H9 (cell line): Measurements from ENCODE around the gene RPS10. TPM values are rescaled to one million over a fixed set of nuclear protein-coding genes. Genes with fewer than 3 reads are reported as not detected.

ENCODE experiments used
- DNase-seq: peaks from one replicate; pipeline ENCODE4 v3.0.0-alpha.2; 2017
- H2AFZ ChIP-seq: one replicate; pipeline ENCODE4 v1.6.1; 2013; ENCODE audit warnings: mild to moderate bottlenecking, low read length, control low read depth, moderate library complexity
- H2AK5ac ChIP-seq: 2 replicates; pipeline ENCODE4 v1.6.1; 2013; ENCODE audit warnings: low read length, control low read depth, mixed read lengths; ENCODE audit not compliant: insufficient read length
- H2BK120ac ChIP-seq: one replicate; pipeline ENCODE4 v1.6.1; 2013; ENCODE audit warnings: low read depth, mild to moderate bottlenecking, low read length, control low read depth, inconsistent platforms; ENCODE audit not compliant: poor library complexity, severe bottlenecking
- H2BK12ac ChIP-seq: 2 replicates; pipeline ENCODE4 v1.6.1; 2013; ENCODE audit warnings: low read length, control low read depth, mixed read lengths, low read depth; ENCODE audit not compliant: insufficient read length
- H2BK15ac ChIP-seq: 2 replicates; pipeline ENCODE4 v1.6.1; 2013; ENCODE audit warnings: low read depth, low read length, control low read depth
- H2BK20ac ChIP-seq: one replicate; pipeline ENCODE4 v1.6.1; 2013; ENCODE audit warnings: low read depth, mild to moderate bottlenecking, low read length, control low read depth, inconsistent platforms; ENCODE audit not compliant: poor library complexity, severe bottlenecking
- H2BK5ac ChIP-seq: 2 replicates; pipeline ENCODE4 v1.6.1; 2013; ENCODE audit warnings: low read length, control low read depth, mixed read lengths; ENCODE audit not compliant: insufficient read length
- H3K14ac ChIP-seq: 2 replicates; pipeline ENCODE4 v1.6.1; 2013; ENCODE audit warnings: low read length, control low read depth; ENCODE audit not compliant: insufficient read depth
- H3K18ac ChIP-seq: 2 replicates; pipeline ENCODE4 v1.6.1; 2013; ENCODE audit warnings: low read depth, mild to moderate bottlenecking, mixed read lengths, low read length, control low read depth; ENCODE audit not compliant: insufficient read length
- H3K23ac ChIP-seq: 2 replicates; pipeline ENCODE4 v1.6.1; 2013; ENCODE audit warnings: low read length, control low read depth, mixed read lengths, low read depth; ENCODE audit not compliant: insufficient read length
- H3K23me2 ChIP-seq: 2 replicates; pipeline ENCODE4 v1.6.1; 2013; ENCODE audit warnings: low read depth, mild to moderate bottlenecking, mixed read lengths, low read length, control low read depth; ENCODE audit not compliant: insufficient read length, poor library complexity, severe bottlenecking
- H3K27ac ChIP-seq: 2 replicates; pipeline ENCODE4 v1.5.1; 2013; ENCODE audit warnings: low read length, control low read depth, mixed read lengths, low read depth; ENCODE audit not compliant: insufficient read length
- H3K27me3 ChIP-seq: 2 replicates; pipeline ENCODE4 v1.6.1; 2013; ENCODE audit warnings: low read length, control low read depth, inconsistent platforms; ENCODE audit not compliant: insufficient read depth
- H3K4ac ChIP-seq: 2 replicates; pipeline ENCODE4 v1.6.1; 2013; ENCODE audit warnings: low read depth, mild to moderate bottlenecking, control low read depth, inconsistent platforms, low read length, moderate library complexity
- H3K4me1 ChIP-seq: 2 replicates; pipeline ENCODE4 v1.6.1; 2013; ENCODE audit warnings: low read length, control low read depth, inconsistent platforms; ENCODE audit not compliant: insufficient read depth
- H3K4me2 ChIP-seq: 2 replicates; pipeline ENCODE4 v1.6.1; 2013; ENCODE audit warnings: low read length, control low read depth, mixed read lengths; ENCODE audit not compliant: insufficient read length, insufficient read depth
- H3K56ac ChIP-seq: 2 replicates; pipeline ENCODE4 v1.6.1; 2013; ENCODE audit warnings: low read depth, mild to moderate bottlenecking, mixed read lengths, low read length, control low read depth; ENCODE audit not compliant: insufficient read length
- H3K79me1 ChIP-seq: 2 replicates; pipeline ENCODE4 v1.6.1; 2013; ENCODE audit warnings: low read depth, mild to moderate bottlenecking, moderate library complexity, low read length, control low read depth, inconsistent platforms; ENCODE audit not compliant: insufficient read depth, poor library complexity, severe bottlenecking
- H3K79me2 ChIP-seq: 2 replicates; pipeline ENCODE4 v1.6.1; 2013; ENCODE audit warnings: low read length, control low read depth, inconsistent platforms; ENCODE audit not compliant: insufficient read depth
- H3K9ac ChIP-seq: 2 replicates; pipeline ENCODE4 v1.6.1; 2013; ENCODE audit warnings: low read length, control low read depth, mixed read lengths; ENCODE audit not compliant: insufficient read length; ENCODE audit errors: extremely low read depth
- H3K9me3 ChIP-seq: one replicate; pipeline ENCODE4 v1.6.1; 2013; ENCODE audit warnings: low read depth, low read length, inconsistent platforms; ENCODE audit not compliant: control insufficient read depth
- H3T11ph ChIP-seq: one replicate; pipeline ENCODE4 v1.6.1; 2013; ENCODE audit warnings: mild to moderate bottlenecking, low read length, control low read depth, inconsistent platforms
- H4K20me1 ChIP-seq: one replicate; pipeline ENCODE4 v1.6.1; 2013; ENCODE audit not compliant: control insufficient read depth, insufficient read length, insufficient read depth
- H4K5ac ChIP-seq: 2 replicates; pipeline ENCODE4 v1.6.1; 2013; ENCODE audit warnings: low read depth, mild to moderate bottlenecking, mixed read lengths, low read length, control low read depth; ENCODE audit not compliant: insufficient read length
- H4K8ac ChIP-seq: replicated peaks from 2 replicates; pipeline ENCODE4 v1.6.1; 2013; ENCODE audit warnings: low read length, control low read depth, mixed read lengths, low read depth; ENCODE audit not compliant: insufficient read length
- H4K91ac ChIP-seq: 2 replicates; pipeline ENCODE4 v1.6.1; 2013; ENCODE audit warnings: low read depth, mild to moderate bottlenecking, moderate library complexity, mixed read lengths, low read length, control low read depth; ENCODE audit not compliant: insufficient read length
- H3K27ac Mint-ChIP-seq, 3 experiments: 2 replicates in 2 of 3; 3 replicates in 1 of 3; pipeline ENCODE4 v1.8.0; 2020 to 2021; ENCODE audit warnings: mixed read lengths in 3 of 3, mild to moderate bottlenecking in 1 of 3, moderate library complexity in 1 of 3
- H3K27me3 Mint-ChIP-seq: 2 replicates; pipeline ENCODE4 v1.8.0; 2021; ENCODE audit warnings: low read depth, mild to moderate bottlenecking, moderate library complexity, mixed read lengths
- H3K36me3 Mint-ChIP-seq, 3 experiments: 2 replicates in 2 of 3; 3 replicates in 1 of 3; pipeline ENCODE4 v1.8.0; 2020 to 2021; ENCODE audit warnings: low read depth in 3 of 3, mixed read lengths in 3 of 3; ENCODE audit not compliant: insufficient read depth in 1 of 3
- H3K4me1 Mint-ChIP-seq, 2 experiments: 2 replicates each; pipeline ENCODE4 v1.8.0; 2020; ENCODE audit warnings: mixed read lengths in 2 of 2
- H3K4me3 Mint-ChIP-seq, 2 experiments: 2 replicates in 1 of 2; 3 replicates in 1 of 2; pipeline ENCODE4 v1.8.0; 2020 to 2021; ENCODE audit warnings: mild to moderate bottlenecking in 2 of 2, mixed read lengths in 2 of 2, moderate library complexity in 1 of 2
- H3K9me3 Mint-ChIP-seq, 2 experiments: 2 replicates in 1 of 2; 3 replicates in 1 of 2; pipeline ENCODE4 v1.8.0; 2020; ENCODE audit warnings: mild to moderate bottlenecking in 2 of 2, mixed read lengths in 2 of 2, moderate library complexity in 1 of 2
- WGBS: extraction: QIAGEN DNeasy Blood & Tissue Kit; methylation state at CpG from one replicate; pipeline ENCODE4 v1.1.7; 2013; ENCODE audit warnings: missing lambda C conversion rate, low lambda C conversion rate, mixed read lengths; ENCODE audit not compliant: insufficient read length; ENCODE audit errors: extremely low coverage; 5-methylcytosine and 5-hydroxymethylcytosine counted together
- total RNA-seq: library from RNA; stranded (reverse); gene quantifications from 2 replicates; pipeline ENCODE4 v1.2.1, GENCODE V29; 2021
- TF ChIP-seq, protein P1 (sequence below): fragments of 200-600 bp; sonication (generic); conservative IDR thresholded peaks from 3 replicates; pipeline ENCODE4 v1.8.0; 2021; ENCODE audit warnings: antibody characterized with exemption, mild to moderate bottlenecking

Gene RPS10
- total RNA-seq, 1 experiment from 2014 or later = 2,330 TPM

GRCh38 chr6:34435916-34436315, 10.0 kb upstream of the RPS10 start:
- H3K4me1 ChIP-seq = no peaks in the 10 kb centered on the region
- H3K4ac ChIP-seq = no peak overlapping the region
- peaks cover 31 to 34% of the 10 kb centered on the region in 2 experiments for H3K9me3 Mint-ChIP-seq

More at GRCh38 chr6:34435916-34436315, 10.0 kb upstream of the RPS10 start:
- H3K4me2 ChIP-seq = no peak overlapping the region
- H2AFZ ChIP-seq = no peak overlapping the region
- TF ChIP-seq, protein P1, sequence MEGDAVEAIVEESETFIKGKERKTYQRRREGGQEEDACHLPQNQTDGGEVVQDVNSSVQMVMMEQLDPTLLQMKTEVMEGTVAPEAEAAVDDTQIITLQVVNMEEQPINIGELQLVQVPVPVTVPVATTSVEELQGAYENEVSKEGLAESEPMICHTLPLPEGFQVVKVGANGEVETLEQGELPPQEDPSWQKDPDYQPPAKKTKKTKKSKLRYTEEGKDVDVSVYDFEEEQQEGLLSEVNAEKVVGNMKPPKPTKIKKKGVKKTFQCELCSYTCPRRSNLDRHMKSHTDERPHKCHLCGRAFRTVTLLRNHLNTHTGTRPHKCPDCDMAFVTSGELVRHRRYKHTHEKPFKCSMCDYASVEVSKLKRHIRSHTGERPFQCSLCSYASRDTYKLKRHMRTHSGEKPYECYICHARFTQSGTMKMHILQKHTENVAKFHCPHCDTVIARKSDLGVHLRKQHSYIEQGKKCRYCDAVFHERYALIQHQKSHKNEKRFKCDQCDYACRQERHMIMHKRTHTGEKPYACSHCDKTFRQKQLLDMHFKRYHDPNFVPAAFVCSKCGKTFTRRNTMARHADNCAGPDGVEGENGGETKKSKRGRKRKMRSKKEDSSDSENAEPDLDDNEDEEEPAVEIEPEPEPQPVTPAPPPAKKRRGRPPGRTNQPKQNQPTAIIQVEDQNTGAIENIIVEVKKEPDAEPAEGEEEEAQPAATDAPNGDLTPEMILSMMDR = no peak
- no peaks in the 10 kb centered on the region for H3K79me1 ChIP-seq
- Mint-ChIP-seq H3K27me3 (peaks cover 5% of the 10 kb centered on the region), H3K4me1 (no peaks in the 10 kb centered on the region), H3K27ac (no peak overlapping the region), H3K4me3 (no peak overlapping the region), H3K36me3 (peaks cover 6 to 15% (median 13%) of the 10 kb centered on the region in 3 experiments; a peak in 6 of 7 replicates)
- no peaks in the 10 kb centered on the region for H3K27me3 ChIP-seq
- H4K91ac ChIP-seq = no peak overlapping the region
- no peaks in the 10 kb centered on the region for H3K79me2 ChIP-seq
- no peak overlapping the region for H3K9ac ChIP-seq
- no peaks in the 10 kb centered on the region for H3K9me3 ChIP-seq
- DNase-seq = no peak
- no peak overlapping the region for H2BK5ac ChIP-seq
- H2AK5ac ChIP-seq = no peak overlapping the region
- WGBS = no CpG with 5 or more reads among the region's 5 CpGs
- H3K23me2 ChIP-seq = no peaks in the 10 kb centered on the region
- H3K18ac ChIP-seq = no peak overlapping the region
- H2BK12ac ChIP-seq = no peak overlapping the region
- H3K27ac ChIP-seq = no peak overlapping the region
- no peak overlapping the region for H4K5ac ChIP-seq
- H3K14ac ChIP-seq = no peak overlapping the region
- no peak overlapping the region for H2BK15ac ChIP-seq
- H4K8ac ChIP-seq = no peak overlapping the region
- H3K23ac ChIP-seq = no peak overlapping the region
- H2BK20ac ChIP-seq = no peak overlapping the region
- H3T11ph ChIP-seq = no peak overlapping the region
- H3K56ac ChIP-seq = no peak overlapping the region
- H4K20me1 ChIP-seq = no peaks in the 10 kb centered on the region
- no peak overlapping the region for H2BK120ac ChIP-seq
